CD14-positive monocyte (primary cell): ENCODE measurements around the gene PWWP2B. TPM values are rescaled to one million over a fixed set of nuclear protein-coding genes. Genes with fewer than 3 reads are reported as not detected.

ENCODE experiments used
- DNase-seq, 3 donors: peaks; one replicate each; pipeline ENCODE4 v3.0.0-alpha.2; 2011 to 2022
- H2AFZ ChIP-seq: 2 replicates; pipeline ENCODE4 v1.6.0; 2012; ENCODE audit warnings: mild to moderate bottlenecking, low read depth, low read length, inconsistent platforms; ENCODE audit not compliant: insufficient read depth, poor library complexity, severe bottlenecking
- H3K27ac ChIP-seq, 2 donors: 1 replicate in 1 of 2; 2 replicates in 1 of 2; pipeline ENCODE4 v1.5.1; 2012 to 2013; ENCODE audit warnings: low read length in 2 of 2, control low read depth in 1 of 2, inconsistent platforms in 1 of 2, low read depth in 1 of 2, mild to moderate bottlenecking in 1 of 2
- H3K27me3 ChIP-seq, 2 donors: one replicate each; pipeline versions ENCODE4 v1.6.0 to v1.6.1; 2011 to 2013; ENCODE audit warnings: low read length in 2 of 2; ENCODE audit not compliant: control insufficient read depth in 2 of 2, insufficient read depth in 2 of 2
- H3K36me3 ChIP-seq, 2 donors: replicated peaks in 1 of 2; 1 replicate in 1 of 2; 2 replicates in 1 of 2; pipeline versions ENCODE4 v1.5.1 to v1.6.1; 2012 to 2013; ENCODE audit warnings: low read length in 2 of 2, control low read depth in 1 of 2, inconsistent platforms in 1 of 2, mild to moderate bottlenecking in 1 of 2; ENCODE audit not compliant: insufficient read depth in 2 of 2, control insufficient read depth in 1 of 2
- H3K4me1 ChIP-seq, 2 donors: 1 replicate in 1 of 2; 2 replicates in 1 of 2; pipeline versions ENCODE4 v1.5.1 to v1.6.1; 2012 to 2013; ENCODE audit warnings: low read length in 2 of 2, control low read depth in 1 of 2, inconsistent platforms in 1 of 2, mild to moderate bottlenecking in 1 of 2, moderate library complexity in 1 of 2; ENCODE audit not compliant: insufficient read depth in 2 of 2, control insufficient read depth in 1 of 2
- H3K4me2 ChIP-seq: replicated peaks from 2 replicates; pipeline ENCODE3; 2012; ENCODE audit warnings: low read length, moderate library complexity, mild to moderate bottlenecking; ENCODE audit not compliant: poor library complexity, severe bottlenecking; ENCODE audit errors: extremely low read depth
- H3K4me3 ChIP-seq, 3 experiments: fragments of 200-600 bp in 1 of 3; sonication (generic) in 1 of 3; replicated peaks in 1 of 3; 1 replicate in 2 of 3; 2 replicates in 1 of 3; pipeline ENCODE4 v1.5.1; 2011 to 2013; ENCODE audit warnings: low read length in 3 of 3, mild to moderate bottlenecking in 3 of 3, control low read depth in 2 of 3, low read depth in 2 of 3, inconsistent platforms in 1 of 3, moderate library complexity in 1 of 3
- H3K79me2 ChIP-seq: 2 replicates; pipeline ENCODE4 v1.6.0; 2012; ENCODE audit warnings: mild to moderate bottlenecking, control low read depth, inconsistent platforms, low read length, moderate library complexity; ENCODE audit not compliant: insufficient read depth
- H3K9ac ChIP-seq: 2 replicates; pipeline ENCODE4 v1.6.0; 2017; ENCODE audit warnings: low read length, mild to moderate bottlenecking; ENCODE audit not compliant: insufficient read depth, poor library complexity, severe bottlenecking
- H3K9me3 ChIP-seq, 2 donors: replicated peaks in 1 of 2; 1 replicate in 1 of 2; 2 replicates in 1 of 2; pipeline versions ENCODE4 v1.5.1 to v1.6.1; 2012 to 2013; ENCODE audit warnings: low read length in 2 of 2, control low read depth in 1 of 2; ENCODE audit not compliant: control insufficient read depth in 1 of 2, insufficient read depth in 1 of 2
- H4K20me1 ChIP-seq: 2 replicates; pipeline ENCODE4 v1.6.0; 2012; ENCODE audit warnings: mild to moderate bottlenecking, low read length, control low read depth, moderate library complexity; ENCODE audit not compliant: insufficient read depth
- H3K27ac Mint-ChIP-seq, 7 donors: one replicate each; pipeline ENCODE4 v1.8.0; 2020; ENCODE audit warnings: mild to moderate bottlenecking in 7 of 7, mixed read lengths in 7 of 7, moderate library complexity in 6 of 7, inconsistent platforms in 2 of 7
- H3K27me3 Mint-ChIP-seq, 3 donors: one replicate each; pipeline ENCODE4 v1.8.0; 2021 to 2022; ENCODE audit warnings: low read depth in 3 of 3, mild to moderate bottlenecking in 3 of 3, mixed read lengths in 3 of 3, moderate library complexity in 3 of 3, inconsistent platforms in 1 of 3
- H3K36me3 Mint-ChIP-seq, 2 donors: one replicate each; pipeline ENCODE4 v1.8.0; 2020; ENCODE audit warnings: mixed read lengths in 2 of 2, inconsistent platforms in 1 of 2, mild to moderate bottlenecking in 1 of 2
- H3K4me1 Mint-ChIP-seq: one replicate; pipeline ENCODE4 v1.8.0; 2020; ENCODE audit warnings: mild to moderate bottlenecking, mixed read lengths
- H3K4me3 Mint-ChIP-seq, 2 donors: one replicate each; pipeline ENCODE4 v1.8.0; 2020; ENCODE audit warnings: mild to moderate bottlenecking in 2 of 2, mixed read lengths in 2 of 2, moderate library complexity in 1 of 2
- H3K9me3 Mint-ChIP-seq, 7 donors: one replicate each; pipeline ENCODE4 v1.8.0; 2020 to 2022; ENCODE audit warnings: mixed read lengths in 7 of 7, mild to moderate bottlenecking in 6 of 7, moderate library complexity in 6 of 7, inconsistent platforms in 2 of 7
- WGBS: methylation state at CpG from one replicate; pipeline ENCODE4 v1.1.5; 2013; ENCODE audit warnings: missing lambda C conversion rate; ENCODE audit not compliant: insufficient coverage; 5-methylcytosine and 5-hydroxymethylcytosine counted together
- intact Hi-C, 2 donors: fragments of 100-400 bp; cut with micrococcal nuclease; formaldehyde crosslinking; loops; one replicate each; pipeline versions ENCODE4 v1.15.0 to v1.15.1; 2023
- polyA plus RNA-seq, 3 donors: library from polyadenylated mRNA; depleted of rRNA in 1 of 3; unstranded in 2 of 3; stranded (reverse) in 1 of 3; fragments of 300-500 nt in 2 of 3; fragments of >200 nt in 1 of 3; fragmentation: Illumina TruSeq in 2 of 3; gene quantifications; 1 replicate in 2 of 3; 2 replicates in 1 of 3; pipeline ENCODE4 v1.2.3, GENCODE V29; 2012 to 2021
- TF ChIP-seq, protein P1 (sequence below): fragments of 200-600 bp; IDR thresholded peaks from one replicate; pipeline ENCODE4 v1.8.0; 2022; ENCODE audit warnings: antibody characterized with exemption, mild to moderate bottlenecking

PWWP2B gene
- polyA plus RNA-seq, 3 donors: 2.4 to 6.9 (median 2.7) TPM

DNA sequence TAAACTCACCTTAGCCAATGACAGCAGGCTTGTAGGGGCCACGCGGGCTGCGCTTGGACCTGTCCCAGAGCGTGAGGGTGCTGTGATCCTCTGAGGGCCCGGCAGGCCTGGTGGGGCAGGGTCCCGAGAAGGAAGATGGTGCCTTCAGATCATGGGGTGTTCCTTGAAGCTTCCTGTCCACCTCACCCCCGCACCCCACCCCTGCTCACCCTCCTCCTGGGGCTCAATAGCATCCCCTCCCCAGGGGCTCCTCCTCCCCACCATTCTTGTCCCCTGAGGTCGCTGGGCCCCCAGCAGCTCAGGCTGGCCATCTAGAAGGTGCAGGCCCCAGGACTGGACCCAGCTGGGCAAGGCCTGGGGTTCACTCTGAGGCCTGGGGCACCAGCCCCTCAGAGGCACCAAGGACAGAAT is 33.9 kb downstream of the PWWP2B start:
- Histone ChIP-seq H3K4me2 (no peak overlapping the region), H3K79me2 (no peaks in the 10 kb centered on the region), H3K9ac (no peak overlapping the region), H2AFZ (no peak overlapping the region), H3K4me3 (no peak overlapping the region), H3K27ac (no peak overlapping the region), H3K36me3 (peaks cover 0 to 6% of the 10 kb centered on the region in 2 donors), H3K9me3 (no peaks in the 10 kb centered on the region), H4K20me1 (no peaks in the 10 kb centered on the region), H3K4me1 (peaks cover 16 to 17% of the 10 kb centered on the region in 2 donors), H3K27me3 (no peaks in the 10 kb centered on the region)
- Mint-ChIP-seq H3K36me3 (no peaks in the 10 kb centered on the region), H3K9me3 (no peaks in the 10 kb centered on the region), H3K27ac (no peak overlapping the region), H3K4me3 (no peak overlapping the region), H3K27me3 (no peaks in the 10 kb centered on the region), H3K4me1 (peaks cover 12% of the 10 kb centered on the region)
- intact Hi-C loops: loop anchor here in 1 of 2 donors (5.0 kb wide), 1 partner anchor 39 kb away; no protein-coding TSS in a partner anchor
- TF ChIP-seq, protein P1, sequence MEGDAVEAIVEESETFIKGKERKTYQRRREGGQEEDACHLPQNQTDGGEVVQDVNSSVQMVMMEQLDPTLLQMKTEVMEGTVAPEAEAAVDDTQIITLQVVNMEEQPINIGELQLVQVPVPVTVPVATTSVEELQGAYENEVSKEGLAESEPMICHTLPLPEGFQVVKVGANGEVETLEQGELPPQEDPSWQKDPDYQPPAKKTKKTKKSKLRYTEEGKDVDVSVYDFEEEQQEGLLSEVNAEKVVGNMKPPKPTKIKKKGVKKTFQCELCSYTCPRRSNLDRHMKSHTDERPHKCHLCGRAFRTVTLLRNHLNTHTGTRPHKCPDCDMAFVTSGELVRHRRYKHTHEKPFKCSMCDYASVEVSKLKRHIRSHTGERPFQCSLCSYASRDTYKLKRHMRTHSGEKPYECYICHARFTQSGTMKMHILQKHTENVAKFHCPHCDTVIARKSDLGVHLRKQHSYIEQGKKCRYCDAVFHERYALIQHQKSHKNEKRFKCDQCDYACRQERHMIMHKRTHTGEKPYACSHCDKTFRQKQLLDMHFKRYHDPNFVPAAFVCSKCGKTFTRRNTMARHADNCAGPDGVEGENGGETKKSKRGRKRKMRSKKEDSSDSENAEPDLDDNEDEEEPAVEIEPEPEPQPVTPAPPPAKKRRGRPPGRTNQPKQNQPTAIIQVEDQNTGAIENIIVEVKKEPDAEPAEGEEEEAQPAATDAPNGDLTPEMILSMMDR: no peak
- DNase-seq: no peak
- WGBS: 98% methylated on average over 7 of the region's 8 CpGs

DNA sequence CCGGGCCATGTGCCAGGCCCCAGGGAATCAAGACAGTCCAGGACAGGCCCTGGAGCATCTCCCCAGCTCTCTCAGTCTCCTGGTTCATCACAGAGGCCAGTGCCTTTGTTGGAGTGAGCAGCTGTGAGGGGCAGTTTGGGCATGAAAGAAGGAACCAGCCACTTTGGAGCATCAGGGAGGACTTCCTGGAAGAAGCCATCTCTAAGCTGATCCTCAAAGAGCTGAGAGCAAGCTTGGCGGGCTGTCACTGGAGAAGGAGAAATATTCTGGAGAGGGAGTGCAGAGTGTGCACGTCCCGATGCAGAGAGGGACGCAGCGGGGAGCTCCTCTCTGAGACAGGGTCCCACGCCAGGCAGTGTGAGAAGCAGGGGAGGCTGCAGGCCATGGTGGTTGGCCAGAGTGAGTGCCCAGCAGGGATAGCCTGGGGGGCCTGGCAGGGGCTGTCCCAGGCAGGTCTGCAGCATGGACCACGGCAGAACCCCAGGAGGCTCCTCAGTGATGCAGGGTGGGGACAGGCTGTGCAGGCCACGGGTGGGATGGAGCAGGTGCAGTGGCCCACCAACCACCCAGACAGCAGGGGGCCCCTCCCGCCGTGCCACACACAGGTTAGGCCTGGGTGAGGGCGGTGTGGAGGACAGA is 34.7 kb downstream of the PWWP2B start:
- no peak overlapping the region for H3K27ac Mint-ChIP-seq
- H3K4me1 Mint-ChIP-seq: peaks cover 12% of the 10 kb centered on the region
- H3K79me2 ChIP-seq: no peaks in the 10 kb centered on the region

More for the DNA sequence above, 34.7 kb downstream of the PWWP2B start:
- Histone ChIP-seq H3K4me2 (no peak overlapping the region), H3K4me1 (peaks cover 16 to 17% of the 10 kb centered on the region in 2 donors), H3K27me3 (no peaks in the 10 kb centered on the region), H4K20me1 (no peaks in the 10 kb centered on the region), H3K9me3 (no peaks in the 10 kb centered on the region), H3K27ac (no peak overlapping the region), H3K4me3 (no peak overlapping the region), H3K36me3 (peaks cover 0 to 6% of the 10 kb centered on the region in 2 donors), H2AFZ (no peak overlapping the region), H3K9ac (no peak overlapping the region)
- Mint-ChIP-seq H3K4me3 (no peak overlapping the region), H3K9me3 (no peaks in the 10 kb centered on the region), H3K36me3 (no peaks in the 10 kb centered on the region), H3K27me3 (no peaks in the 10 kb centered on the region)
- intact Hi-C loops: loop anchor here in 1 of 2 donors (5.0 kb wide), 1 partner anchor 39 kb away; no protein-coding TSS in a partner anchor
- TF ChIP-seq, protein P1: no peak
- 97% methylated on average over 11 of the region's 12 CpGs for WGBS
- no peak for DNase-seq
